Lung (tissue), 12 donors: Measurements from ENCODE around the gene PLCB3. TPM values are rescaled to one million over a fixed set of nuclear protein-coding genes. Genes with fewer than 3 reads are reported as not detected.

ENCODE experiments used
- ATAC-seq: fragments of 200-7000 bp; cut with Tn5 transposase; one replicate; pipeline ENCODE4 v1.9.1; 2020; ENCODE audit warnings: moderate number of reproducible peaks; ENCODE audit not compliant: insufficient read depth, low FRiP score
- DNase-seq, 3 donors: peaks; one replicate each; pipeline ENCODE4 v3.0.0-alpha.2; 2013 to 2017
- H3K27ac ChIP-seq, 2 donors: one replicate each; pipeline ENCODE4 v1.5.1; 2013; ENCODE audit warnings: mild to moderate bottlenecking in 2 of 2, moderate library complexity in 2 of 2, control low read depth in 1 of 2, inconsistent platforms in 1 of 2, low read depth in 1 of 2, low read length in 1 of 2
- H3K27me3 ChIP-seq, 3 donors: one replicate each; pipeline ENCODE4 v1.5.1; 2013; ENCODE audit warnings: low read length in 2 of 3; ENCODE audit not compliant: control insufficient read depth in 3 of 3, insufficient read depth in 3 of 3
- H3K36me3 ChIP-seq, 4 donors: one replicate each; pipeline ENCODE4 v1.5.1; 2013; ENCODE audit warnings: low read length in 4 of 4, mild to moderate bottlenecking in 1 of 4, moderate library complexity in 1 of 4; ENCODE audit not compliant: control insufficient read depth in 4 of 4, insufficient read depth in 4 of 4
- H3K4me1 ChIP-seq, 5 donors: one replicate each; pipeline ENCODE4 v1.5.1; 2013; ENCODE audit warnings: low read length in 5 of 5, mild to moderate bottlenecking in 2 of 5, moderate library complexity in 1 of 5; ENCODE audit not compliant: control insufficient read depth in 5 of 5, insufficient read depth in 5 of 5
- H3K4me3 ChIP-seq: one replicate; pipeline ENCODE4 v1.5.1; 2013; ENCODE audit warnings: mild to moderate bottlenecking, control low read depth, moderate library complexity
- H3K9ac ChIP-seq, 2 donors: one replicate each; pipeline ENCODE4 v1.5.1; 2013; ENCODE audit warnings: low read length in 2 of 2, control low read depth in 1 of 2; ENCODE audit not compliant: insufficient read depth in 1 of 2
- H3K9me3 ChIP-seq, 4 donors: one replicate each; pipeline ENCODE4 v1.5.1; 2013; ENCODE audit warnings: low read length in 3 of 4, mild to moderate bottlenecking in 1 of 4, moderate library complexity in 1 of 4; ENCODE audit not compliant: control insufficient read depth in 4 of 4, insufficient read depth in 3 of 4
- WGBS, 2 donors: extraction: QIAGEN DNeasy Blood & Tissue Kit; methylation state at CpG; one replicate each; pipeline ENCODE4 v1.1.7; 2013; 5-methylcytosine and 5-hydroxymethylcytosine counted together
- polyA plus RNA-seq, 2 donors: library from polyadenylated mRNA; stranded (reverse); fragments of 200-250 nt; gene quantifications; one replicate each; pipeline ENCODE4 v1.2.1, GENCODE V29; 2013
- total RNA-seq, 2 donors: library from RNA; depleted of rRNA in 1 of 2; stranded (reverse); fragments of >200 nt in 1 of 2; gene quantifications; one replicate each; pipeline ENCODE4 v1.2.1, GENCODE V29; 2014 to 2021
- TF ChIP-seq, protein P1 (sequence below): IDR thresholded peaks from 2 replicates; pipeline ENCODE4 v1.5.1; 2012; ENCODE audit warnings: mild to moderate bottlenecking; ENCODE audit errors: control extremely low read depth, extremely low read depth
- donor health status: control.
- donor health status: control.
- donor health status: Bipolar disorder and iron deficiency.
- donor health status: healthy.
- donor health status: DM: yes; HTN: yes; CAD: no.

Gene PLCB3
- total and polyA plus RNA-seq, 4 donors: 15.0 to 32.0 (median 17.6) TPM

DNA sequence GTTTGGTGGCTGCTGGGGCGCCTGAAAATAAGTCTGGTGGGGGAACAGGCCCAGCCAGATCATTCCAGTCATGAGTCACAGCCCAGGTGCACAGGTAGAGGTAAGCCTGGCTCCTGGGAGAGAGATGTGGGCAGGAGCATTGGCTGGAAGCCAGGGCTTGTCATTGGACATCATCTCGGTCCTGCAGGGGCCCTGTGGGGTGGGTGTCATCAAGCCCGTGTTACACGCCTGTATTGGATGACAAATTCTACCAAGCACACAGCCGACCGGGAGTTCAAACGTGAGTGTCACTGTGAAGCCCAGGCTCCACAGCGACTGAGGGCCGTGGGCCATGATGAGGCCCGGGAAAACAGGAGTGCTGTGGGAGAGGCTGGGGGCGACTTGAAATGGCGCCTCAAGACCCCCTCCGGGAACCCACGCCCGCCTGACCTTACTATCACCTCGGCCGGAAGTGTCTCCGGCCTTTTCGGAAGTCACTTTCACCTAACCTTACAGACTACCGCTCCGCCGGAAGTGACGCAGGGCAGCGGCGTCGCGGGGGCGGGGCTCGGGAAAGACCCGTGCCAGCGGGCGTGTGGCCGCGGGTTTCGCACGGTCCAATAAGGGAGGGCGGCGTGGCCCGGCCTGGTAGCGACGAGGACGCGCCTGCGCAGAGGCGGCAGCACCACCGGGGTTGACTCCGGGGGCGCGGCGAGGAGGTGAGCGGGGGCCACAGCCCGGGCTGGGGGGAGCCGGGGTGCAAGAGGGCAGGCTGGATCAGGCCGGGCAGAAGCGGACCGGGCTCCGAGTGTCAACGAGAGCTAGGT is 10.7 kb upstream of the PLCB3 start, which contains the start of gene FKBP2:
TSS of gene FKBP2 (plus strand) at position 661 of the 806 bp plus-strand sequence. CDS start 1,293 bp downstream, outside the sequence.
- H3K27ac ChIP-seq: peak within 1 kb of the TSS; percentile 95 to 96
- H3K36me3 ChIP-seq: peaks cover 0 to 23% (median 6%) of the 10 kb centered on the region in 4 donors
- 1 to 2% methylated on average over 58 of the region's 58 CpGs for WGBS, 2 donors
- H3K27me3 ChIP-seq: no peaks in the 10 kb centered on the region
- H3K9me3 ChIP-seq: no peaks in the 10 kb centered on the region
- TF ChIP-seq, protein P1, sequence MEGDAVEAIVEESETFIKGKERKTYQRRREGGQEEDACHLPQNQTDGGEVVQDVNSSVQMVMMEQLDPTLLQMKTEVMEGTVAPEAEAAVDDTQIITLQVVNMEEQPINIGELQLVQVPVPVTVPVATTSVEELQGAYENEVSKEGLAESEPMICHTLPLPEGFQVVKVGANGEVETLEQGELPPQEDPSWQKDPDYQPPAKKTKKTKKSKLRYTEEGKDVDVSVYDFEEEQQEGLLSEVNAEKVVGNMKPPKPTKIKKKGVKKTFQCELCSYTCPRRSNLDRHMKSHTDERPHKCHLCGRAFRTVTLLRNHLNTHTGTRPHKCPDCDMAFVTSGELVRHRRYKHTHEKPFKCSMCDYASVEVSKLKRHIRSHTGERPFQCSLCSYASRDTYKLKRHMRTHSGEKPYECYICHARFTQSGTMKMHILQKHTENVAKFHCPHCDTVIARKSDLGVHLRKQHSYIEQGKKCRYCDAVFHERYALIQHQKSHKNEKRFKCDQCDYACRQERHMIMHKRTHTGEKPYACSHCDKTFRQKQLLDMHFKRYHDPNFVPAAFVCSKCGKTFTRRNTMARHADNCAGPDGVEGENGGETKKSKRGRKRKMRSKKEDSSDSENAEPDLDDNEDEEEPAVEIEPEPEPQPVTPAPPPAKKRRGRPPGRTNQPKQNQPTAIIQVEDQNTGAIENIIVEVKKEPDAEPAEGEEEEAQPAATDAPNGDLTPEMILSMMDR: no peak
- ATAC-seq (peak; percentile 80), DNase-seq (peak; percentile 98 to 99 (median 99))
- H3K4me3 ChIP-seq: peak within 1 kb of the TSS; percentile 75
- peak within 1 kb of the TSS; percentile 61 to 92 for H3K9ac ChIP-seq
- peaks cover 0 to 26% (median 19%) of the 10 kb centered on the region in 5 donors for H3K4me1 ChIP-seq

DNA sequence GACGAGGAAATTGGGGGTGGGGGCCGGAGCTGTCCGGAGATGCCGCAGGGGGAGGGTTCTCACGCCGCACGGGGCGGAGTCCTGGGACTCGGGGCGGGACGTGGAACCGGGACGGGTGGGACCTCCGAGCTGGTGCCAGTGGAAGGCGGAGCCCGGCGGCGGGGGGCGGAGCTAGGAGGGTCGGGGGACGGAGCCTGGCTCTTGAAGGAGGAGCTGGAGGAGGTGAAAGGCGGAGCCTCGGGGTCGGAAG is 10.2 kb upstream of the PLCB3 start:
- 1% methylated on average over 24 of the region's 24 CpGs for WGBS, 2 donors
- peaks cover 0 to 23% (median 6%) of the 10 kb centered on the region in 4 donors for H3K36me3 ChIP-seq
- peaks cover 0 to 24% (median 20%) of the 10 kb centered on the region in 5 donors for H3K4me1 ChIP-seq
- H3K27ac ChIP-seq: peak overlapping the region; percentile 92 to 96
- no peak for ATAC-seq
- H3K9ac ChIP-seq: peak overlapping the region in 1 of 2 donors; percentile 61
- H3K9me3 ChIP-seq: no peaks in the 10 kb centered on the region
- H3K27me3 ChIP-seq: no peaks in the 10 kb centered on the region
- peak in 2 of 3 donors; percentile 100 for DNase-seq
- peak overlapping the region; percentile 61 for H3K4me3 ChIP-seq
- TF ChIP-seq, protein P1: no peak

DNA sequence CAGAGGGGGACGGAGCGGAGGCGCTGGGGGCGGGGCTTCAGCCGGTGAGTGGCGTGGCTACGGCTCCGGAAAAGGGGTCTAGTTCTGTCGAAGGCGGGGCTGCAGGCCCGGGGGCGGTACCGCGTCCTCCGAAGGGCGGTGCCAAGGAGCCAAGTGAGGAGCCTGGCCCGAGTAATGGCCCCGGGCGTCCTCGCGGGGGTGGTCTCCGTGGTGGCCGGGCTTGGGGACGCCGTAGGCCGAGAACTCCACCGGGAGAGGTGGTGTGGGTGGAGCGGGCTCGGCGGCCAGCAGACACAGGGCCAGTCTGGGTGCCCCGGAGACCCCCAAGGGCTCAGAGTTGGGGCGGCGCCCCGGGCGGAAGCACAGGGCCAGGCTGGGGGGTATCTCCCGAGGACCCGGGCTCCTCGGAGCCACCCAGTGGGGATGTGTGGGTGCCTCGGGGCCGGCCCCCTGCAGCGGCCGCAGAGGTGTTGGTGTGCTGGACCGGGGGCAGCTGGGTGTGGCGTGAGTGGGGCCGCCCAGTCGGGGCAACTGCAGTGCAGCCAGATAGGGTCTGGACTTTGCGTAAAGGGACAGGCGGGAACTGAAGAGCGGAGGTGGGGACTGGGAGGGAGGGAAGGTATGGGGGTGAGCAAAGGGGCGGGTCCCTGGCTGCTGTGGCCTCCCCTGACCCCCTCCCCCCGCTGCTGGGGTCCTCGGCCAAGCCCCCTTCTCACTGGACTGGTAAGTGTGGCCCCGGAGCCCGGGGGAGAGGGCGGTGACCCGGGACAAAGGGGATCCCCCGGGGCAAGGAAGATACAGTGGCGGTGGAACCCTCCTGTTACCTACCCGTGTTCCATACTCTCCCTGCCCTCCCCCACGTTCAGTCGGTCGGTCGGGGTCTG is 9.6 kb upstream of the PLCB3 start:
- peak overlapping the region; percentile 75 for H3K4me3 ChIP-seq
- H3K36me3 ChIP-seq: peaks cover 0 to 23% (median 6%) of the 10 kb centered on the region in 4 donors
- peak overlapping the region in 1 of 2 donors; percentile 53 for H3K9ac ChIP-seq
- peak overlapping the region; percentile 88 to 95 for H3K27ac ChIP-seq
- peak; percentile 84 for ATAC-seq
- peaks cover 0 to 24% (median 20%) of the 10 kb centered on the region in 5 donors for H3K4me1 ChIP-seq
- H3K27me3 ChIP-seq: no peaks in the 10 kb centered on the region
- H3K9me3 ChIP-seq: no peaks in the 10 kb centered on the region
- TF ChIP-seq, protein P1: no peak
- 0 to 1% methylated on average over 58 to 63 of the region's 63 CpGs for WGBS, 2 donors
- peak; percentile 43 to 100 (median 56) for DNase-seq
